ENCODE results near the gene FNDC1.

FNDC1 gene

GRCh38 chr6:159156089-159156488 is 13.1 kb upstream of the FNDC1 start:
- Histone ChIP-seq H3K9me3 (no peaks in the 10 kb centered on the region), H3K36me3 (no peaks in the 10 kb centered on the region), H3K27me3 (peaks cover 5% of the 10 kb centered on the region), H3K4me3 (ENCODE audit: low read depth in 1 of 2, low read length in 1 of 2) (no peak overlapping the region), H3K4me1 (ENCODE audit: control insufficient read depth in 1 of 2, insufficient read depth in 1 of 2, low read depth in 1 of 2, low read length in 1 of 2) (no peaks in the 10 kb centered on the region), H3K27ac (no peak overlapping the region)
- TF ChIP-seq CTCF (IDR thresholded peaks at IDR 0.05): no peak

- Histone ChIP-seq H3K36me3 (no peaks in the 10 kb centered on the region), H3K27me3 (peaks cover 7% of the 10 kb centered on the region), H3K4me1 (ENCODE audit: control insufficient read depth in 1 of 2, insufficient read depth in 1 of 2, low read depth in 1 of 2, low read length in 1 of 2) (no peaks in the 10 kb centered on the region), H3K4me3 (ENCODE audit: low read depth in 1 of 2, low read length in 1 of 2) (no peak overlapping the region), H3K9me3 (no peaks in the 10 kb centered on the region), H3K27ac (no peak overlapping the region)
- TF ChIP-seq CTCF (IDR thresholded peaks at IDR 0.05): no peak
Measured at GRCh38 chr6:159157431-159157830, 11.8 kb upstream of the FNDC1 start.

DNA sequence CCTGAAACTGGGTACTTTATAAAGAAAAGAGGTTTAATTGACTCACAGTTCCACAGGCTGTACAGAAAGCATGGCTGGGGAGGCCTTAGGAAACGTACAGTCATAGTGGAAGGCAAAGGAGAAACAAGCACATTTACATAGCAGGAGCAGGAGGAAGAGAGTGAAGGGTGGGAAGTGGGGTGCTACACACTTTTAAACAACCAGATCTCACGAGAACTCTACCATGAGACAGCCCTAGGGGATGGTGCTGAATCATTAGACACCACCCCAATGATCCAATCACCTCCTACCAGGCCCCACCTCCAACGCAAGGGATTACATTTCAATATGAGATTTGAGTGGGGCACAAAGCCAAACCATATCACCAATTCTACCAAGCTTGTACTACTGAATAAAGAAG is 7.4 kb upstream of the FNDC1 start:
- Histone ChIP-seq H3K27me3 (peaks cover 50% of the 10 kb centered on the region), H3K36me3 (no peaks in the 10 kb centered on the region), H3K9me3 (no peaks in the 10 kb centered on the region), H3K4me3 (ENCODE audit: low read depth in 1 of 2, low read length in 1 of 2) (no peak overlapping the region), H3K4me1 (ENCODE audit: control insufficient read depth in 1 of 2, insufficient read depth in 1 of 2, low read depth in 1 of 2, low read length in 1 of 2) (no peaks in the 10 kb centered on the region), H3K27ac (no peak overlapping the region)
- no peak for TF ChIP-seq CTCF (IDR thresholded peaks at IDR 0.05)

GRCh38 chr6:159163901-159164370 is 5.3 kb upstream of the FNDC1 start:
- H3K27me3 ChIP-seq: peaks cover 71% of the 10 kb centered on the region
- no peaks in the 10 kb centered on the region for H3K36me3 ChIP-seq
- no peak for TF ChIP-seq CTCF (IDR thresholded peaks at IDR 0.05)
- H3K27ac ChIP-seq: no peak overlapping the region
- H3K4me3 ChIP-seq (ENCODE audit: low read depth in 1 of 2, low read length in 1 of 2): no peak overlapping the region
- peaks cover 0 to 3% of the 10 kb centered on the region in 2 experiments for H3K4me1 ChIP-seq (ENCODE audit: control insufficient read depth in 1 of 2, insufficient read depth in 1 of 2, low read depth in 1 of 2, low read length in 1 of 2)
- no peaks in the 10 kb centered on the region for H3K9me3 ChIP-seq

GRCh38 chr6:159168536-159169192 is 536 bp upstream of the FNDC1 start:
- peaks cover 100% of the 10 kb centered on the region for H3K27me3 ChIP-seq

More at GRCh38 chr6:159168536-159169192, 536 bp upstream of the FNDC1 start:
- H3K4me3 ChIP-seq (ENCODE audit: low read depth in 1 of 2, low read length in 1 of 2): no peak overlapping the region
- no peak for TF ChIP-seq CTCF (IDR thresholded peaks at IDR 0.05)
- H3K4me1 ChIP-seq (ENCODE audit: control insufficient read depth in 1 of 2, insufficient read depth in 1 of 2, low read depth in 1 of 2, low read length in 1 of 2): peaks cover 4 to 6% of the 10 kb centered on the region in 2 experiments
- H3K27ac ChIP-seq: no peak overlapping the region
- H3K9me3 ChIP-seq: no peaks in the 10 kb centered on the region
- no peaks in the 10 kb centered on the region for H3K36me3 ChIP-seq
